GM19240 (cell line): ENCODE results near the gene GPATCH8.
"Not testable (repeated sequence)": the region's sequence is repeated elsewhere in the genome, so short reads cannot be mapped to it uniquely, and the experiment has no call there.

Source experiments
- DNase-seq: peaks from one replicate; pipeline ENCODE4 v3.0.0; 2011; ENCODE audit warnings: low spot score; ENCODE audit not compliant: insufficient read length

The GPATCH8 gene

GRCh38 chr17:44527954-44528353, 24.7 kb upstream of the GPATCH8 start:
- DNase-seq: no peak

- no peak for DNase-seq
These were observed 23.9 kb upstream of the GPATCH8 start for GRCh38 chr17:44527102-44527501.

DNA sequence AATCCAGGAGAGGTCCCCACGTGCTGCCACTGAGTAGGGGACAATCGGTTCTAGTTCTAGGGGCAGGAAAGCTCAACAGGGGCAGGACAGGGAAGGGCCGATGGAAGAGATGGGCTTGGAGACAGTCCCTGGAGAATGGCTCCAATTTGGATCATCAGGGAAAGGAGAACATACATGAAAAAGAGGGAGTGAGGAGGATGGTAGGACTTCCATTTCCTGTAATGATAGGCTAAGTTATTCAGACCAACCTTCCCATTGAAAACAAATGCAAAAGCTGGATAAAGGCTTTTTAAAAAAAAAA, 20.4 kb upstream of the GPATCH8 start:
- no peak for DNase-seq

GRCh38 chr17:44522883-44523671, 19.9 kb upstream of the GPATCH8 start:
- DNase-seq: peak; percentile 79

DNA sequence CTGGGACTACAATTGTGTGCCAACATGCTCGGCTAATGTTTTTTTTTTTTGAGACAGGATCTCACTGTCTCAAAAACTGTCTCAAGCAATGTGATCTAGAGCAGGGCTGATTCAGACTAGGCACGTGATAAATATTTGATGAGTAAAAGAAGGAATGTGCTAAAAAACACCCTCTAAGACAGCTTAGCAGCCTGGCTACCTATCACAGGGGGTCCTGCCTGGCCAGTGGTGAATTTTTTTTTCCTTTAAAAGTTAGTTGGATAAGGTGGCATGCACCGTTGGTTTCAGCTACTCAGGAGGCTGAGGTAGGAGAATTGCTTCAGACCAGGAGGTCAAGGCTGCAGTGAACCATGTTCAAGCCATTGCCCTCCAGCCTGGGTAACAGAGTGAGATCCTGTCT, 14.8 kb upstream of the GPATCH8 start:
- no peak for DNase-seq

DNA sequence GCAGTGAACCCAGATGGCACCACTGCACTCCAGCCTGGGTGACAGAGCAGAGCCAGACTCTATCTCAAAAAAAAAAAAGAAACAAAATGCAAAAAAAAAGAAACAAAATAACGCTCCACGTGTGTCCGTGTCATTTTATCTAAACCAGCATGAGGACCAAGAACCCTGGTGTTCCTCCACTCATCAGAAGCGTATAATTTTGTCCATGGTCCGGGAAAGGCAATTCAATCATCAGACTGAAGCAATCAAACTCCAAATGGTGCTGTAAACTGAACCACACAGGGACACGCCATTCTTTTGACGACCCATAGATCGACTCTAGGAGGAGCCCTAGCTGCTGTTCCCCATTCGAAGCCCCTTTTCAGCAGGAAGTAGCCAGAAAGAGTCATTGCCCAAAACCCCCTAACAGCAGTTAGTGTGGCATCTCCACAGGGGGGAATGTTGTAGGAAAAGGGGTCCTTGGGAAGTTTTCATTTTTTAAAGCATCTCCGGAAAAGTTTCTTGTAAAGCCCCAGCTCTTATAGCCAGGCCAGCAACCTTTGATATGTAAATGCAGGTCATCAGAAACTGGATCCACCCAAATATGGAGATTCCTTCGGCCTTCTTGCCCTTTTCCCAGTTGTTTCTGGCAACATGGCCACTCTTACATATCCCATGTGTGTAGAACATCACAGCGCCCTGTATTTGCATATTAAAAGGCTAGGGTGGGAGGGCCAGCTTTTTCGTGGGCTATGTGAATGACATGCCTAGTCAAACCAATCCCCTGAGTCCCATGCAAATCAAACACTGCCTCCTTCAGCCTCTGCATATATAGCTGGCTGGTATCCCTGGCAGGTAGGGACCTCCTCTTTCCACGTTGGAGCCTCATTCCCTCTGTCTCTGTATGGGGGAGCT, 8.3 kb upstream of the GPATCH8 start:
- DNase-seq: not testable (repeated sequence)

DNA sequence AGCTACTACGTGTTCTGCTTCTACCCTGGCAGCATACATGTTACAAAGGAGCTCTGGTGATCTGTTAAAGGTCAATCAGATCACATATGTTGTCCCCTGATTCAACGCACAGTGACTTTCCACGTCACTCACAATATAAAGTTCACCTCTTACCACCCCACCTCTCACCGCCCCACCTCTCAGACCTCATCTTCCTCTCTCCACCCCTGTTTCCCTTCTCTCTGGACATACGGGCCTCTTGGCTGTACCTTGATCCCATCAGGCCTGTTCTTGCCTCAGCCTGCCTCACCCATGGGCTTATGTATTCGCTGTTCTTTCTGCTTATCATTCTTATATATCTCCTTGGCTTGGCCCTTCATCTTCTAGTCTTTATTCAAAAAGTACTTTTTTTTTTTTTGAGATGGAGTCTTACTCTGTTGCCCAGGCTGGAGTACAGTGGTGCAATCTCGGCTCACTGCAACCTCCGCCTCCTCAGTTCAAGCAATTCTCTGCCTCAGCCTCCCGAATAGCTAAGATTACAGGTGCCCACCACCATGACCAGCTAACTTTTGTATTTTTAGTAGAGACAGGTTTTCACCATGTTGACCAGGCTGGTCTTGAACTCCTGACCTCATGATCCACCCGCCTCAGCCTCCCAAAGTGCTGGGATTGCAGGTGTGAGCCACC, 3.9 kb upstream of the GPATCH8 start:
- DNase-seq: not testable (repeated sequence)

DNA sequence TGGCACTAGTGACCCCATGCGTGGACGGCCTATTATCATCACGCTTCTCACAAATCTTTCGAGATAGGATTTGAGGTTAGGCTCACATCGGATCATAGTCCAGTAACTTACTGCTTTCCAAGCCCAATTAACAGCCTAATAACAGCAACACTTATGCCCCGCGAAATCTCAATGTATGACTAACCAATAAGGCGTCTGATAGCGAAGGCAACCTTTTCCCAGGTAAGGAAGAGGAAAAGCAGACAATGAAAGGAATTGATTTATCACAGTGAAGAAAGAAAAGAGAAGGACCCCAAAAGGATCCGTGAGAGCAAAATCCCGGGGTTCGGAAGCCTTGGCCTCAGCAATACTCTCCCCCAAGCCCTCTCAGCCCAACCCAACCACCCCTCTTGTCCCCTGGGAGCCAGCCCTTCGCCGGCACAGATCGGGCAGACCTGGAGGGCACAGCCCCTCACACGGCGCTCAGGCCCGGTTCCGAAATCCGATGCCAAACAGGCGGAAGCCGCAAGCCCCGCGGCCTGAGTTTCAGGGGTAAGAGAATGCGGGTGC, 534 bp downstream of the GPATCH8 start:
- no peak for DNase-seq

GRCh38 chr17:44501866-44502375, 1.3 kb downstream of the GPATCH8 start:
- no peak for DNase-seq

DNA sequence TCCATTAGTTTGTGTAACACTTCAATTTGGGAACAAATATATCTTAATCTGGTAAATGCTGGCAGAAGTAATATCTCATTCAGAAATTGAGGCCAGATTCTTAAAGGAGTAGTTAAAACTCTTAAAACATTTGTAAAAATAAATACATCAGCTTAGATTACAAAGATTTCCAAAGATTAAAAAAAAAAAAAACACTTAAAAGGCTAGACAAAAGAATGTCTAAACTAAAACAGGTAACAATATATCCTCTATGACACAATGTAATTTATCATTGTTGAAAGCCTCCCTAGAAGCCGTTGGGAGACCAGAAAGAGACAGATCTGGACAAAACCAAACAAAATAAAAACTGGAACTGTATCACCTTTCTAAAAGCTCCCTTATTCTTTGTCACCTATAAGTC, 3.5 kb downstream of the GPATCH8 start:
- no peak for DNase-seq

- no peak for DNase-seq
These were observed 6.4 kb downstream of the GPATCH8 start for GRCh38 chr17:44496815-44497214.

DNA sequence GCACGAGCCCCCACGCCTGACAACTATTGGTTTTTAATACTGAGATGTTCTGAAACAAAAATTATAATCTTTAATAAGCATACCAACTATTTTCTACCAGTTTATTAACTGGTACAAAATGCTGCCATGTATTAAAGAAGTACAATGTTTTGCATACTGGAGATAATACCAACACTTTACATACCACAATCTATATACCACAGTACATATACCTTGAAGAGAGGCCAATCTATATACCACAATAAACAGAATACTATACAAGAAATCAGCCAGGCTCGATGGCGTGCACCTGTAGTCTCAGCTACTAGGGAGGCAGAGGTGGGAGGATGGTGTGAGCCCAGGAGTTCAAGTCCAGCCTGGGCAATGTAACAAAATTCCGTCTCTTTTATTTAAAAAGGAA, 9.9 kb downstream of the GPATCH8 start:
- no peak for DNase-seq

- no peak for DNase-seq
These were observed 10.4 kb downstream of the GPATCH8 start for GRCh38 chr17:44492706-44493272.

DNA sequence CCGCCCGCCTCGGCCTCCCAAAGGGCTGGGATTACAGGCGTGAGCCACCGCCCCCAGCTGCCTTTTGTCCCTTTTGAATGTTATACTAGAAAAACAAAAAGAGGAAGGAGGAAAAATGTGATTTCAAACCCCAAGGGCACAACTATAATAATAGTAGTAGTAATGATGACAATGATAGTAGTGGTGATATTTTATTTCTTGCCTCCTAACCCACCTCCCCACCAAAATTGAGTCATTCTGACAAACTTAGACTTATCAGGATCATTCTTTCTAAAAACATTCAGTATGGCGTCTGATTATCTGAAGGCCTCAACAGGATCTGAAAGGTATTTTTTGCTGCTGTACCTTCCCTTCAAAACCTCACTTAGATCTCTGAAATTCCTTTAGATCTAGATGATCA, 13.6 kb downstream of the GPATCH8 start:
- DNase-seq: no peak

DNA sequence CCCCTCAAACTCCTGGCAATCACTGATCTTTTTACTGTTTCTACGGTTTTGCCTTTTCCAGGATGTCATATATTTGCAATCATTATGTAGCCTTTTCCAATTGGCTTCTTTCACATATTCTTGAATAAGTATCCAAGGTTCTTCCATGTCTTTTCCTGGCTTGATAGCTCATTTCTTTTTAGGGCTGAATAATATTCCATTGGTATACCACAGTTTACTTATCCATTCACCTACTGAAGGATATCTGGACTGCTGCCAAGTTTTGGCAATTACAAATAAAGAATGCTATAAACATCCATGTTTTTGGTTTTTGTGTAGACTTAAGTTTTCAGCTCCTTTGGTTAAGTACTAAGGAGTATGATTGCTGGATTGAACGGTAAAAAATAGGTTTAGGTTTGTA, 16.0 kb downstream of the GPATCH8 start:
- DNase-seq: no peak

- no peak for DNase-seq
These were observed 29.8 kb downstream of the GPATCH8 start for GRCh38 chr17:44473367-44473766.

GRCh38 chr17:44469676-44470075, 33.5 kb downstream of the GPATCH8 start:
- no peak for DNase-seq

DNA sequence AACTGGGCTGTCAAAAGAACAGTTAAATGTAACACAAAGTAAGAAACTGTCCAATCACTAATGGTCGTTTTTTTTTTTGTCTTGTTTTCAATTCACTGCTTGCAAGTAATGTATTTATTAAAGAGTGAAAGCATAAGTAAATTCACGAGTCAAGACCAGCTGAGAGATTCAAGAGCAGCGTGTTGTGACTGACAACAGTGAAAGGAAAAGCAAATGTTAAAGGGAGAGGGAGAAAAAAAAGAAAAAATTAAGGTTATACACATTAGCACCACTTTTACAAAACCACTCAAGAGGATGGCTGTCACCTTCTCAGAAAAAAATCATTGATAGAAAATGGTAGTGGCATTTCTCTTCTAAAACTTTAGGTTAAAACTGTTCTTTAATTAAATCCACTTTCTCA, 36.1 kb downstream of the GPATCH8 start:
- no peak for DNase-seq

DNA sequence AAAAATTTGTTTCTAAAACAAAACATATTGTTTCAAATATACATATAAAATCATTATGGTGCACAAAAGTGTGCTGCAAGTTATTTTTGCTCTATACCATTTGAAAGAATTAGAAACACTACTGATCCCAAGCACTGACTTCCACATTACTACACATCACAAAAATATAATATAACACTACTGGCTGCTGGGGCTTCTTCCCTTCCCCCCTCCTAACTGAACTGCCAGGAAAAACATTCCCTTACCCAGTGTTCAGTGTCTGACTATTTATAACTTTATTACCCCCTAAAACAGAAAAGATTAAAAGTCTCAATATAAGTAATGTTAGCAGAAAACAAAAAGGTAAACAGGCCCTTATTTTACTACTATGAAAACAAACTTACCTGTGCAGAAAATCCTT, 36.9 kb downstream of the GPATCH8 start:
- DNase-seq: no peak

- no peak for DNase-seq
These were observed 37.3 kb downstream of the GPATCH8 start for GRCh38 chr17:44465897-44466296.

- no peak for DNase-seq
These were observed 37.9 kb downstream of the GPATCH8 start for GRCh38 chr17:44465276-44465675.
